HFF-Myc (cell line): Measurements from ENCODE around the gene SGCA.

Experiments used
- DNase-seq: peaks from one replicate; pipeline ENCODE4 v3.0.0-alpha.2; 2011; ENCODE audit warnings: low read depth; ENCODE audit errors: extremely low read depth
- H3K4me3 ChIP-seq: replicated peaks from 2 replicates; pipeline ENCODE4 v1.5.1; 2011; ENCODE audit warnings: low read depth, mild to moderate bottlenecking, control low read depth, low read length
- CTCF ChIP-seq: IDR thresholded peaks from 2 replicates; pipeline ENCODE4 v1.5.1; 2012; ENCODE audit warnings: mild to moderate bottlenecking, low read depth, low read length, control low read depth; ENCODE audit errors: missing control alignments

SGCA gene

GRCh38 chr17:50141745-50142110, 24.1 kb upstream of the SGCA start:
- DNase-seq = no peak
- H3K4me3 ChIP-seq = no peak overlapping the region
- no peak for TF ChIP-seq CTCF

DNA sequence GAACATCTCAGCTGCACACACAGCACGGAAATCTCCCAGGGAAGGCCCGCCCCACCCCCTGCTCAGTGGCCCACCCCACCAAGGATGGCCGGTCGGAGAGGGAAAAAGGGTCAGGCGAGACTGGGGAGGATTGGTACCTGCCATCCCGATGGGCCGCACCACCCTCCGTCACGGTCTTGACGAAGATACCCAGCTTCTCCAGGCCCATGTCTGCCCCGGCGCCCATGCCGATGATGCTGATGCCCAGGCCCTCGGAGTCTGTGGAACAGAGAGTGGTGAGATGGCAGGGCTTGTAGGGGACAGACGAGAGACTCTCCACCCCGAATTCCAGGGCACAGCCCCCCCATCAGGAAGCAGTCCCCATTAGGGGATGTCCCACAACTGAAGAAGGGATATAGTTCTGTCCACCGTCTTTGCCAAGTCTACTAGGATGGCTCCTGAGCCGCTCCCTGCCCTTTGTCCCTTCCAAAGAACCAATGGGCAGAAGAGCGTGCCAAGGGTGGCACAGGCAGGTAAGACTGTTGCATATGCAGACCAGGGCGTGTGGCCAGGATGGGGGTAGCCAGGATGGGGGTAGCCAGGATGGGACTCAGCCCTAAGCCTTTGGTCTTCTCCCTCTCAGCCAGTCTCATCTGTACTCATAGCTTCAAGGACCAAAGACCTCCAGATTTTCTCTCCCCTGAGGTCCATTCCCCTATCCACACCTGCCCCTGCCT, 22.2 kb upstream of the SGCA start:
- no peak for DNase-seq

DNA sequence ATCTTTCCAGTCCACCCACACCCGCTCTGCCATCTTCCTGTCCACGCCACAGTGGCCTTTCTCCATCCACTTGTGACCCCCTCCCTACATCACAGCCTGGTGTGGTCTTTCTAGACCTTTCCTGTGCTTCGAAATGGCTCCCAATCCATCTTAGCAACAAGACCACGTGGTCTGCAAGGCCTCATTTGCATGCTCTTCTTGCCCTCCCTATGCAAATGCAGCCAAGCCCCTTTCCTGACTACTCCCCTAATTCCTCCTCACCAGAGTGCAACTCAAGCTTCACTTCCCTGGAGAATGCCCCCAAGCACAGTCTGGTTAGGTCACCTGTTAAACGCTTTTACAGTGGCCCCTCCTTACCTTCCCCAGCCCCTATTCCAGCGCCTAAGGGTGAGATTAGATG, 21.4 kb upstream of the SGCA start:
- H3K4me3 ChIP-seq = no peak overlapping the region
- no peak for TF ChIP-seq CTCF
- no peak for DNase-seq

More for the DNA sequence above, 22.2 kb upstream of the SGCA start:
- TF ChIP-seq CTCF = no peak
- H3K4me3 ChIP-seq = no peak overlapping the region

- no peak for DNase-seq
- H3K4me3 ChIP-seq = no peak overlapping the region; the same call in 1 of the 2 replicates
- TF ChIP-seq CTCF = no peak
Measured at GRCh38 chr17:50144845-50145531, 20.8 kb upstream of the SGCA start.

DNA sequence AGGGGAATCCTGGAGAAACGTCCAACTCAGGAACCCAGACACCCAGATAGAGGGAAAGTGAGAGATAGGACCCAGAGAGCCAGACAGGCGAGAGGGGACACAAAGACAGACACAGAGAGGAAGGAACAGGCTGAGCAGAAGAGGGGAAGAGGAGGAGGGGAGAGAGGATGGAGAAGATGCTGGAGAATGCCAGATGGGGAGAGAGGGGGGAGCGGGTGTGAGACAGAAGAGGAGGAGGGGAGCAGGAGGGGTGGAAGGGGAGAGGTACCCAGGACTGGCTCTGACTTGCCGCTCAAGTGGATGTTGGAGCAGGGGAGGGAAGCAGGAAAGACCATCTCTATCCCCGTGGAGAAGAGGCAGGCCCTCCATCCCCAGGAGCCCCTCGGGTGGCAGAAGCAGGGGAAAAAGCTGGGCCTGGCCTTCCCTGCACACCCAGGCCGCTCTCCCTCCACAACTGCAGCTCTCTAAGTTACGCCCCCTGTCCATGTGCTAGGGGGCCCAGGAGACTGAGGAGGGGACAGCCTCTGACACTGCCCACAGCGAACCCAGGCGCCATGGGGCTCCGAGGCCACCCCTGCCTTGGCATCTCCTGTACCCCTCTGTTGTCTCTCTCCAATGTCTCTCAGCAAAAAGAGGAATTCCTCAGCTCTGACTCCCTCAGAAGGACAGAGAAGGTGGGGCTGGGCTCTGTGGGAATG, 20.1 kb upstream of the SGCA start:
- TF ChIP-seq CTCF = no peak
- H3K4me3 ChIP-seq = peak overlapping the region; percentile 87
- DNase-seq = no peak

GRCh38 chr17:50146230-50146926, 19.4 kb upstream of the SGCA start:
- peak overlapping the region; percentile 87 for H3K4me3 ChIP-seq
- TF ChIP-seq CTCF = no peak
- DNase-seq = no peak
